Liver (tissue), 9 donors: ENCODE results near the gene SPAG8. TPM values are rescaled to one million over a fixed set of nuclear protein-coding genes. Genes with fewer than 3 reads are reported as not detected.

ENCODE experiments used
- DNase-seq: peaks from one replicate; pipeline ENCODE4 v3.0.0-alpha.2; 2017; ENCODE audit warnings: low spot score
- H3K27ac ChIP-seq, 2 donors: one replicate each; pipeline ENCODE4 v1.7.0; 2013; ENCODE audit warnings: inconsistent platforms in 2 of 2, low read length in 2 of 2, control low read depth in 1 of 2, low read depth in 1 of 2, mild to moderate bottlenecking in 1 of 2
- H3K27me3 ChIP-seq, 4 donors: one replicate each; pipeline versions ENCODE4 v1.6.1 to v1.7.0; 2013; ENCODE audit warnings: low read length in 3 of 4, inconsistent platforms in 1 of 4, mild to moderate bottlenecking in 1 of 4, moderate library complexity in 1 of 4; ENCODE audit not compliant: control insufficient read depth in 4 of 4, insufficient read depth in 4 of 4
- H3K36me3 ChIP-seq, 4 donors: one replicate each; pipeline versions ENCODE4 v1.6.1 to v1.7.0; 2013; ENCODE audit warnings: low read length in 3 of 4, mild to moderate bottlenecking in 3 of 4, low read depth in 1 of 4, moderate library complexity in 1 of 4; ENCODE audit not compliant: control insufficient read depth in 4 of 4, insufficient read depth in 3 of 4
- H3K4me1 ChIP-seq, 4 donors: one replicate each; pipeline versions ENCODE4 v1.6.1 to v1.7.0; 2013; ENCODE audit warnings: low read length in 3 of 4, mild to moderate bottlenecking in 3 of 4, moderate library complexity in 1 of 4; ENCODE audit not compliant: control insufficient read depth in 4 of 4, insufficient read depth in 4 of 4
- H3K4me3 ChIP-seq, 3 donors: one replicate each; pipeline versions ENCODE4 v1.6.1 to v1.7.0; 2013; ENCODE audit warnings: low read length in 3 of 3, control low read depth in 1 of 3, low read depth in 1 of 3, mild to moderate bottlenecking in 1 of 3
- H3K9ac ChIP-seq, 2 donors: one replicate each; pipeline ENCODE4 v1.7.0; 2013; ENCODE audit warnings: low read length in 2 of 2, mild to moderate bottlenecking in 2 of 2, moderate library complexity in 2 of 2, control low read depth in 1 of 2, low read depth in 1 of 2
- H3K9me3 ChIP-seq, 4 donors: one replicate each; pipeline versions ENCODE4 v1.6.1 to v1.7.0; 2013; ENCODE audit warnings: low read length in 3 of 4; ENCODE audit not compliant: control insufficient read depth in 4 of 4
- ATF3 ChIP-seq: IDR thresholded peaks from 2 replicates; pipeline ENCODE4 v1.6.1; 2016; ENCODE audit warnings: antibody characterized with exemption
- EGR1 ChIP-seq, 2 donors: IDR thresholded peaks; 2 replicates each; pipeline ENCODE4 v1.6.1; 2016 to 2018; ENCODE audit warnings: antibody characterized with exemption in 2 of 2, low read depth in 2 of 2
- FOXA1 ChIP-seq: IDR thresholded peaks from 2 replicates; pipeline ENCODE4 v1.6.1; 2016; ENCODE audit warnings: antibody characterized with exemption
- FOXA2 ChIP-seq: IDR thresholded peaks from 2 replicates; pipeline ENCODE4 v1.6.1; 2016; ENCODE audit warnings: antibody characterized with exemption
- GABPA ChIP-seq, 2 donors: IDR thresholded peaks in 1 of 2; conservative IDR thresholded peaks in 1 of 2; 2 replicates each; pipeline ENCODE4 v1.6.1; 2016; ENCODE audit warnings: antibody characterized with exemption in 2 of 2, mild to moderate bottlenecking in 1 of 2, moderate library complexity in 1 of 2
- HNF4A ChIP-seq, 2 donors: conservative IDR thresholded peaks; 2 replicates each; pipeline ENCODE4 v1.6.1; 2016; ENCODE audit warnings: antibody characterized with exemption in 2 of 2, mild to moderate bottlenecking in 2 of 2
- HNF4G ChIP-seq: IDR thresholded peaks from 2 replicates; pipeline ENCODE4 v1.6.1; 2016; ENCODE audit warnings: antibody characterized with exemption
- JUND ChIP-seq, 2 donors: IDR thresholded peaks; 2 replicates each; pipeline ENCODE4 v1.6.1; 2016; ENCODE audit warnings: antibody characterized with exemption in 2 of 2
- NR2F2 ChIP-seq: IDR thresholded peaks from 2 replicates; pipeline ENCODE4 v1.6.1; 2016; ENCODE audit warnings: antibody characterized with exemption
- RAD21 ChIP-seq, 2 donors: IDR thresholded peaks; 2 replicates each; pipeline ENCODE4 v1.6.1; 2016; ENCODE audit warnings: antibody characterized with exemption in 2 of 2, mild to moderate bottlenecking in 2 of 2
- RXRA ChIP-seq, 2 donors: IDR thresholded peaks; 2 replicates each; pipeline ENCODE4 v1.6.1; 2017 to 2018; ENCODE audit warnings: antibody characterized with exemption in 2 of 2, mild to moderate bottlenecking in 1 of 2
- SP1 ChIP-seq: IDR thresholded peaks from 2 replicates; pipeline ENCODE4 v1.6.1; 2018; ENCODE audit warnings: antibody characterized with exemption, mild to moderate bottlenecking
- TAF1 ChIP-seq: conservative IDR thresholded peaks from 2 replicates; pipeline ENCODE4 v1.6.1; 2016; ENCODE audit warnings: antibody characterized with exemption, mild to moderate bottlenecking
- YY1 ChIP-seq: IDR thresholded peaks from 2 replicates; pipeline ENCODE4 v1.6.1; 2016; ENCODE audit warnings: antibody characterized with exemption, mild to moderate bottlenecking
- ZBTB33 ChIP-seq: IDR thresholded peaks from 2 replicates; pipeline ENCODE4 v1.6.1; 2016; ENCODE audit warnings: antibody characterized with exemption
- WGBS: extraction: QIAGEN DNeasy Blood & Tissue Kit; methylation state at CpG from one replicate; pipeline ENCODE4 v1.1.7; 2013; 5-methylcytosine and 5-hydroxymethylcytosine counted together
- polyA plus RNA-seq, 2 donors: library from polyadenylated mRNA; stranded (reverse) in 1 of 2; unstranded in 1 of 2; fragments of 200-250 nt in 1 of 2; fragments of >200 nt in 1 of 2; fragmentation: Nextera tagmentation in 1 of 2; extraction: Ambion mirVana in 1 of 2; gene quantifications; one replicate each; pipeline versions ENCODE4 v1.2.1 to v1.2.3, GENCODE V29; 2013 to 2015
- total RNA-seq, 2 donors: library from RNA; depleted of rRNA; stranded (reverse); fragments of >200 nt; gene quantifications; one replicate each; pipeline ENCODE4 v1.2.3, GENCODE V29; 2014
- TF ChIP-seq, protein P1 (sequence below): fragments of 150-350 bp; IDR thresholded peaks from 2 replicates; pipeline ENCODE4 v1.5.1; 2017; ENCODE audit warnings: improper control_type of control experiment, low read depth, low read length; ENCODE audit not compliant: missing input control
- TF ChIP-seq, protein P2 (sequence below): IDR thresholded peaks from 2 replicates; pipeline ENCODE4 v1.6.1; 2016; ENCODE audit warnings: antibody characterized with exemption
- donor health status: healthy.
- donor health status: healthy.
- donor health status: healthy.
- donor health status: healthy.
- donor health status: healthy.

SPAG8 gene
- total and polyA plus RNA-seq, 4 donors = 0.14 to 0.56 (median 0.19) TPM

- no peak overlapping the region for H3K9ac ChIP-seq
- H3K36me3 ChIP-seq = peaks cover 0 to 2% (median 0%) of the 10 kb centered on the region in 4 donors
- no peak overlapping the region for H3K4me3 ChIP-seq
- H3K4me1 ChIP-seq = no peaks in the 10 kb centered on the region
- no peaks in the 10 kb centered on the region for H3K27me3 ChIP-seq
- no peak for DNase-seq
- 74% methylated on average over 2 of the region's 2 CpGs for WGBS
- H3K9me3 ChIP-seq = no peaks in the 10 kb centered on the region
- no peak overlapping the region for H3K27ac ChIP-seq
- no peak for TF ChIP-seq RAD21 (IDR thresholded peaks at IDR 0.05)
- TF ChIP-seq HNF4G = no peak
- no peak for TF ChIP-seq FOXA2
- no peak for TF ChIP-seq YY1
- no peak for TF ChIP-seq NR2F2
- TF ChIP-seq ZBTB33 = no peak
- TF ChIP-seq SP1 = no peak
- no peak for TF ChIP-seq HNF4A (conservative IDR thresholded peaks at IDR 0.05)
- no peak for TF ChIP-seq RXRA (IDR thresholded peaks at IDR 0.05)
- TF ChIP-seq, protein P1, sequence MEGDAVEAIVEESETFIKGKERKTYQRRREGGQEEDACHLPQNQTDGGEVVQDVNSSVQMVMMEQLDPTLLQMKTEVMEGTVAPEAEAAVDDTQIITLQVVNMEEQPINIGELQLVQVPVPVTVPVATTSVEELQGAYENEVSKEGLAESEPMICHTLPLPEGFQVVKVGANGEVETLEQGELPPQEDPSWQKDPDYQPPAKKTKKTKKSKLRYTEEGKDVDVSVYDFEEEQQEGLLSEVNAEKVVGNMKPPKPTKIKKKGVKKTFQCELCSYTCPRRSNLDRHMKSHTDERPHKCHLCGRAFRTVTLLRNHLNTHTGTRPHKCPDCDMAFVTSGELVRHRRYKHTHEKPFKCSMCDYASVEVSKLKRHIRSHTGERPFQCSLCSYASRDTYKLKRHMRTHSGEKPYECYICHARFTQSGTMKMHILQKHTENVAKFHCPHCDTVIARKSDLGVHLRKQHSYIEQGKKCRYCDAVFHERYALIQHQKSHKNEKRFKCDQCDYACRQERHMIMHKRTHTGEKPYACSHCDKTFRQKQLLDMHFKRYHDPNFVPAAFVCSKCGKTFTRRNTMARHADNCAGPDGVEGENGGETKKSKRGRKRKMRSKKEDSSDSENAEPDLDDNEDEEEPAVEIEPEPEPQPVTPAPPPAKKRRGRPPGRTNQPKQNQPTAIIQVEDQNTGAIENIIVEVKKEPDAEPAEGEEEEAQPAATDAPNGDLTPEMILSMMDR = no peak
- TF ChIP-seq TAF1 = no peak
These were observed 31.0 kb downstream of the SPAG8 start for GRCh38 chr9:35781066-35781465.

DNA sequence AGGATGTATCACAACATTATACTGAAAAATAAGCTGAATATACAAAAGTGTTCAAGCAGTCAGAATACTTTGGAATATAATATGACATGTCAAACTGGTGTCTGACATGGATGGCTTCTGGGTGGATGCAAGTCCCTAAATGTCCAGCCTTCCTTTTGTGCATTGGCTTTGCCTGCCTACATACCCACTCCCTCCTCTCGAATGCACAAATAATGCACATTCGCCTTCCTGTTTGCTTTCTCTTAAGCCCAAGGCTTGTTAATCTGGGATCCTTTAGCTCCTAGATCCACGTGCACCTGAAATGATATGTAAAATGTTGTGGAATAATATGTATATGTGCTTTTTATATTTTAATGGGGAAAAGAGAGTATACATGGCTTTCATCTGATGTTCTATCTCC is 33.6 kb downstream of the SPAG8 start:
- no peak for DNase-seq
- Histone ChIP-seq H3K9ac (no peak overlapping the region), H3K27me3 (no peaks in the 10 kb centered on the region), H3K36me3 (peaks cover 0 to 1% (median 0%) of the 10 kb centered on the region in 4 donors), H3K27ac (no peak overlapping the region), H3K9me3 (no peaks in the 10 kb centered on the region), H3K4me1 (peaks cover 0 to 10% (median 6%) of the 10 kb centered on the region in 4 donors), H3K4me3 (no peak overlapping the region)
- no peak for TF ChIP-seq HNF4G
- TF ChIP-seq RAD21 (IDR thresholded peaks at IDR 0.05) = no peak
- no peak for TF ChIP-seq YY1
- 97% methylated on average over 3 of the region's 3 CpGs for WGBS

GRCh38 chr9:35776018-35776417 is 36.0 kb downstream of the SPAG8 start:
- H3K9ac ChIP-seq = no peak overlapping the region
- H3K9me3 ChIP-seq = no peaks in the 10 kb centered on the region
- no peak for DNase-seq
- H3K27ac ChIP-seq = no peak overlapping the region
- 80% methylated on average over 4 of the region's 4 CpGs for WGBS
- H3K4me1 ChIP-seq = peaks cover 2 to 22% (median 16%) of the 10 kb centered on the region in 4 donors
- no peaks in the 10 kb centered on the region for H3K27me3 ChIP-seq
- H3K4me3 ChIP-seq = no peak overlapping the region
- H3K36me3 ChIP-seq = no peaks in the 10 kb centered on the region
- TF ChIP-seq NR2F2 = no peak
- no peak for TF ChIP-seq GABPA (IDR thresholded peaks at IDR 0.05 in 1 of 2, conservative IDR thresholded peaks at IDR 0.05 in 1 of 2)
- TF ChIP-seq ZBTB33 = no peak
- no peak for TF ChIP-seq YY1
- no peak for TF ChIP-seq FOXA1
- TF ChIP-seq, protein P1 = no peak
- TF ChIP-seq SP1 = no peak
- TF ChIP-seq, protein P2, sequence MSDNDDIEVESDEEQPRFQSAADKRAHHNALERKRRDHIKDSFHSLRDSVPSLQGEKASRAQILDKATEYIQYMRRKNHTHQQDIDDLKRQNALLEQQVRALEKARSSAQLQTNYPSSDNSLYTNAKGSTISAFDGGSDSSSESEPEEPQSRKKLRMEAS = no peak
- no peak for TF ChIP-seq RAD21 (IDR thresholded peaks at IDR 0.05)
- no peak for TF ChIP-seq ATF3
- TF ChIP-seq JUND (IDR thresholded peaks at IDR 0.05) = no peak
- TF ChIP-seq TAF1 = no peak
- TF ChIP-seq EGR1 (IDR thresholded peaks at IDR 0.05; ENCODE audit: low read depth in 2 of 2) = no peak
- no peak for TF ChIP-seq HNF4G
